HUES48 (cell line): ENCODE data around the gene STAG1.
"Not testable (repeated sequence)": the region's sequence is repeated elsewhere in the genome, so short reads cannot be mapped to it uniquely, and the experiment has no call there.

Source experiments
- H3K27ac ChIP-seq: one replicate; pipeline ENCODE4 v1.7.0; 2013; ENCODE audit warnings: low read depth, low read length, inconsistent platforms
- H3K27me3 ChIP-seq: 2 replicates; pipeline ENCODE4 v1.6.1; 2013; ENCODE audit warnings: mild to moderate bottlenecking, low read length; ENCODE audit not compliant: control insufficient read depth, insufficient read depth
- H3K36me3 ChIP-seq: 2 replicates; pipeline ENCODE4 v1.6.1; 2013; ENCODE audit warnings: low read length; ENCODE audit not compliant: control insufficient read depth, insufficient read depth
- H3K4me1 ChIP-seq: 2 replicates; pipeline ENCODE4 v1.6.1; 2013; ENCODE audit warnings: mild to moderate bottlenecking, low read length; ENCODE audit not compliant: control insufficient read depth, insufficient read depth
- H3K4me3 ChIP-seq: 2 replicates; pipeline ENCODE4 v1.5.1; 2013; ENCODE audit warnings: mild to moderate bottlenecking, low read depth, low read length
- H3K9ac ChIP-seq: 2 replicates; pipeline ENCODE4 v1.6.1; 2013; ENCODE audit warnings: mild to moderate bottlenecking, low read depth, low read length, moderate library complexity
- H3K9me3 ChIP-seq: 2 replicates; pipeline ENCODE4 v1.6.1; 2013; ENCODE audit warnings: low read length; ENCODE audit not compliant: control insufficient read depth, insufficient read depth

STAG1 gene

DNA sequence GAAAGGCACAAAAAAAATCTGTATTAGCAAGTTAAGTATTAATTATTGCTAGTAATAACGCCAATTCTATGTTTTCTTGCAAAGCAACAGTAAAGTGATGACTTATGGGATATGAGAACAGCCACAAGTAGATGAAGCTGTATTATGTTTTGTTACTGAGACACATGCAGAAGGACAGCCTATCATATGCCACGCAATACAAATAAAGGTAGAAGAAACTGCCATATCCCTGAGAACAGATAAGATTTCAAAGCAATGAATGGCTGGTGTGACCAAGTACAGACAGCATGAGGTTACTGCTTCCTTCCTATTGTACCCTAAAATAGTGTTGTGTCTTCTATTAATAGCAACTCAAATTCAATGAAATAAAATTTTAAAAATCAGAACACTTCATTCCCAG, 26.7 kb downstream of the STAG1 start:
- Histone ChIP-seq H3K36me3 (no peaks in the 10 kb centered on the region), H3K4me1 (peaks cover 21% of the 10 kb centered on the region), H3K9ac (no peak overlapping the region), H3K4me3 (no peak overlapping the region), H3K27ac (no peak overlapping the region), H3K27me3 (no peaks in the 10 kb centered on the region), H3K9me3 (no peaks in the 10 kb centered on the region)

DNA sequence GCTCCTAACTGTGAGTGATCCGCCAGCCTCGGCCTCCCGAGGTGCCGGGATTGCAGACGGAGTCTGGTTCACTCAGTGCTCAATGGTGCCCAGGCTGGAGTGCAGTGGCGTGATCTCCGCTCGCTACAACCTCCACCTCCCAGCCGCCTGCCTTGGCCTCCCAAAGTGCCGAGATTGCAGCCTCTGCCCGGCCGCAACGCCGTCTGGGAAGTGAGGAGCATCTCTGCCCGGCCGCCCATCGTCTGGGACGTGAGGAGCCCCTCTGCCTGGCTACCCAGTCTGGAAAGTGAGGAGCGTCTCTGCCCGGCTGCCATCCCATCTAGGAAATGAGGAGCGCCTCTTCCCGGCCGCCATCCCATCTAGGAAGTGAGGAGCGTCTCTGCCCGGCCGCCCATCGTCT, 29.3 kb downstream of the STAG1 start:
- H3K27ac ChIP-seq, H3K36me3 ChIP-seq, H3K27me3 ChIP-seq, H3K4me3 ChIP-seq, H3K9me3 ChIP-seq, H3K4me1 ChIP-seq, H3K9ac ChIP-seq: not testable (repeated sequence)

DNA sequence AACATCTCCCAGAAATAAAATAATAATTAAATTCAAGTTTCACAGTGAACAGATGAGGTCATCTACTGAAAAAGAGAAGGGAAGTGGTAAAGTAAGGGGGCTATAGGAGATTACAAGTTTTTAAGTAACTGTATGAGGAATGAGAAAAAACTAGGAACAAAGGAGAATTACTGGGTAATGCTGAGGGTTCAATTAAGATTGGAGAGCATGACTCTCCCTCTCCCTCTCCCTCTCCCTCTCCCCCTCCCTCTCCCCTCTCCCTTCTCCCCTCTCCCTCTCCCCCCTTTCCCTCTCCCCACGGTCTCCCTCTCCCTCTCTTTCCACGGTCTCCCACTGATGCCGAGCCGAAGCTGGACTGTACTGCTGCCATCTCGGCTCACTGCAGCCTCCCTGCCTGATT, 29.8 kb downstream of the STAG1 start:
- H3K4me1 ChIP-seq, H3K4me3 ChIP-seq, H3K27ac ChIP-seq: not testable (repeated sequence)

DNA sequence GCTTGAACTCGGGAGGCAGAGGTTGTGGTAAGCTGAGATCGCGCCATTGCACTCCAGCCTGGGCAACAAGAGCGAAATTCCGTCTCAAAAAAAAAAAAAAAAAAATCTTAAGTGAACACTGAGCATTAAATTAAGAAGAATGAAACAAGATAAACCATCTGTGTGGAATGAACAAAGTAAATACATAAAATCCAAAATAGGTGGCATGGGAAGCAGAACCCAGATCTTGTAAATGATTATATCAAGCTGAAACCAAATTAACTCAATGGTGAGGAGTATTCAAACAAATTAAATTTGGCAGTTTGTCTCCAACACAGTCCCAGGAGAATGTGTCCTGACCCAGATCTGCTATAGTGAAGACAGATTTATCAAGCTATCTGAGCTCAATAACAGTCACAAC, 32.1 kb downstream of the STAG1 start:
- no peak overlapping the region for H3K27ac ChIP-seq
- peaks cover 5% of the 10 kb centered on the region for H3K4me1 ChIP-seq
- H3K9me3 ChIP-seq = no peaks in the 10 kb centered on the region
- no peak overlapping the region for H3K9ac ChIP-seq
- H3K27me3 ChIP-seq = no peaks in the 10 kb centered on the region
- no peaks in the 10 kb centered on the region for H3K36me3 ChIP-seq
- no peak overlapping the region for H3K4me3 ChIP-seq

More for the DNA sequence above, 29.8 kb downstream of the STAG1 start:
- not testable (repeated sequence) for H3K27me3 ChIP-seq, H3K9ac ChIP-seq, H3K9me3 ChIP-seq, H3K36me3 ChIP-seq

DNA sequence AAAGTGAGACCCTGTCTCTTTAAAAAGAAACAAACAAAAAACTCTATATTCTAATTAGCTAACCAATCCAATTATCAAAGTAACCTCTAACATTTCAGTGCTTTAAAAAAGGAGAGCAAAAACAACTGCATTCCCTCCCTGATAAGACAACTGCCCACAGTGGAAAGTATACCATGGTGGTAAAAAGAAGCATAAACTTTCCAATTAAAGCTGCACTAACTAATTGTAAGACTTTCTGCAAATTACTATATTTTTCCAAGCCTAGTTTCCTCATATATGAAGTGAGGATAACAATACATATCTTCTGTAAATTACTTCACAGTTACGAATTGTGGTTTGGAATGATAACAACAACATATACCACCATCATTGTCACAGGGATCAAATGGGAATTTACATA, 35.5 kb downstream of the STAG1 start:
- Histone ChIP-seq H3K9me3 (no peaks in the 10 kb centered on the region), H3K27ac (no peak overlapping the region), H3K36me3 (no peaks in the 10 kb centered on the region), H3K4me1 (no peaks in the 10 kb centered on the region), H3K9ac (no peak overlapping the region), H3K4me3 (no peak overlapping the region), H3K27me3 (no peaks in the 10 kb centered on the region)

DNA sequence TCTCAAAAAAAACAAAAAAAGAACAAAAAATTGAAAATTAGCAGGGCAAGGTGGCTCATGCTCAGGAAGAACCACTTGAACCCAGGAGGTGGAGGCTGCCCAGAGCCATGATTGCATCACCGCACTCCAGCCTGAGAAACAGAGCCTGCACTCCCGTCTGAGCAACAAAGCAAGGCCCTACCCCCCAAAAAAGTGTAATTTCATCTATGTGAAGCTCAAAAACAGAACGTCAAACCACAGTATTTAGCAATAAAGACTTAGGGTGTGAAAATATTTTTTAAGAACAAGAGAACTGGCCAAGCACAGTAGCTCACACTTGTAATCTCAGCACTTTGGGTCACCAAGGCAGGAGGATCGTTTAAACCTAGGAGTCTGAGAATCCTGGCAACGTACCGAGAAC, 38.2 kb downstream of the STAG1 start:
- Histone ChIP-seq H3K4me3 (no peak overlapping the region), H3K9ac (no peak overlapping the region), H3K27ac (no peak overlapping the region), H3K36me3 (no peaks in the 10 kb centered on the region), H3K4me1 (no peaks in the 10 kb centered on the region), H3K9me3 (no peaks in the 10 kb centered on the region), H3K27me3 (no peaks in the 10 kb centered on the region)

DNA sequence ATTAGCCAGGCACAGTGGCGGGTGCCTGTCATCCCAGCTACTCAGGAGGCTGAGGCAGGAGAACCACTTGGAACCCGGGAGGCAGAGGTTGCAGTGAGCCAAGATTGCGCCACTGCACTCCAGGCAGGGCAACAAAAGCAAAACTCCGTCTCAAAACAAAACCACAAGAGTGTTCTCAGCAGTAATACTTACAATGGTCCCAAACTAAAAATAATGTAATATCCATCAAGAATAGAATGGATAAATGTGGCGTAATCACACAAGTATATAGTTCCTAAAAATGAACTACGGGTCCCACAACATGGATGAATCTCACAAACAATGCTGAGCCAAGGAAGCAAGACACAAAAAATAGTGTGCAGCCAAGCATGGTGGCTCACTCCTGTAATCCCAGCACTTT, 39.2 kb downstream of the STAG1 start:
- Histone ChIP-seq H3K27me3 (no peaks in the 10 kb centered on the region), H3K9me3 (no peaks in the 10 kb centered on the region), H3K36me3 (no peaks in the 10 kb centered on the region)

DNA sequence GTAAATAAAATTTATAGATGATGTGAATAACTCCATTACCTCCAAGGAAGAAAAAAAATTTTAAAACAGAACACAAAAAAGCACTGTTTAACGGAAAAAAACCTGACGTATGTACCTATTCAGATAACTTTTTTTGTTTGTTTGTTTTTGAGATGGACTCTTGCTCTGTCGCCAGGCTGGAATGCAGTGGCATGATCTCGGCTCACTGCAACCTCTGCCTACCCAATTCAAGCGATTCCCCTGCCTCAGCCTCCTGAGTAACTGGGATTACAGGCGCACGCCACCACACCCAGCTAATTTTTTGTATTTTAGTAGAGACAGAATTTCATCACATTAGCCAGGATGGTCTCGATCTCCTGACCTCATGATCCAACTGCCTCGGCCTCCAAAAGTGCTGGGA, 40.3 kb downstream of the STAG1 start:
- H3K9ac ChIP-seq, H3K27ac ChIP-seq, H3K27me3 ChIP-seq, H3K9me3 ChIP-seq, H3K4me1 ChIP-seq, H3K36me3 ChIP-seq, H3K4me3 ChIP-seq: not testable (repeated sequence)

More for the DNA sequence above, 39.2 kb downstream of the STAG1 start:
- Histone ChIP-seq H3K4me3 (no peak overlapping the region), H3K27ac (no peak overlapping the region), H3K9ac (no peak overlapping the region), H3K4me1 (no peaks in the 10 kb centered on the region)

DNA sequence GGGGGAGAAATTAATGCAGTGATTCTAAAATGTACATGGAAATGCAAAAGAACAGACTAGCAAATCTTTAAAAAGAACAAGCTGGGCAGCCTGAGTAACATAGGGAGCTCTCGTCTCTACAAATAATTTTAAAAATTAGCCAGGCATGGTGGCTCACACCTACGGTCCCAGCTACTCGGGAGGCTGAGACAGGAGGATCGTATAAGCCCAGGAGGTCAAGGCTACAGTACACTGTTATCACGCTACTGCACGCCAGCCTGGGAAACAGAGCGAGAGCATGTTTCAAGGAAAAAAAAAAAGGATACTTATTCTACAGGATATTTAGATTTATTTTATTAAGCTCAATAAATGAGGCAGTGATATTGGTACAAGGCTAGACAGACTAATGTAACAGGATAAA, 40.9 kb downstream of the STAG1 start:
- H3K36me3 ChIP-seq = no peaks in the 10 kb centered on the region
- no peaks in the 10 kb centered on the region for H3K4me1 ChIP-seq
- no peak overlapping the region for H3K27ac ChIP-seq
- no peaks in the 10 kb centered on the region for H3K9me3 ChIP-seq
- H3K4me3 ChIP-seq = no peak overlapping the region
- H3K9ac ChIP-seq = no peak overlapping the region
- no peaks in the 10 kb centered on the region for H3K27me3 ChIP-seq

DNA sequence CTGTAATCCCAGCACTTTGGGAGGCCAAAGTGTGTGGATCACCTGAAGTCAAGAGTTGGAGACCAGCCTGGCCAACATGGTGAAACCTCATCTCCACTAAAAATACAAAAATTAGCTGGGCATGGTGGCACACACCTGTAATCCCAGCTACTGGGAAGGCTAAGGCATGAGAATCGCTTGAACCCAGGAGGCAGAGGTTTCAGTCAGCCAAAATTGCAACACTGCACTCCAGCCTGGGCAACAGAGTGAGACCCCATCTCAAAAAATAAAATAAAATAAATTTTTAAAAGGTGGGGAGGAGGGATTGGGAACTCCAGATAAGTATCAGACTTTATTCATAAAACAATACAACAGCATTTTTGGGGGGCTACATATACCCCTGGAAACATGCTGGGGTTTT, 42.4 kb downstream of the STAG1 start:
- not testable (repeated sequence) for H3K4me1 ChIP-seq, H3K9ac ChIP-seq, H3K36me3 ChIP-seq, H3K4me3 ChIP-seq, H3K9me3 ChIP-seq, H3K27me3 ChIP-seq, H3K27ac ChIP-seq

DNA sequence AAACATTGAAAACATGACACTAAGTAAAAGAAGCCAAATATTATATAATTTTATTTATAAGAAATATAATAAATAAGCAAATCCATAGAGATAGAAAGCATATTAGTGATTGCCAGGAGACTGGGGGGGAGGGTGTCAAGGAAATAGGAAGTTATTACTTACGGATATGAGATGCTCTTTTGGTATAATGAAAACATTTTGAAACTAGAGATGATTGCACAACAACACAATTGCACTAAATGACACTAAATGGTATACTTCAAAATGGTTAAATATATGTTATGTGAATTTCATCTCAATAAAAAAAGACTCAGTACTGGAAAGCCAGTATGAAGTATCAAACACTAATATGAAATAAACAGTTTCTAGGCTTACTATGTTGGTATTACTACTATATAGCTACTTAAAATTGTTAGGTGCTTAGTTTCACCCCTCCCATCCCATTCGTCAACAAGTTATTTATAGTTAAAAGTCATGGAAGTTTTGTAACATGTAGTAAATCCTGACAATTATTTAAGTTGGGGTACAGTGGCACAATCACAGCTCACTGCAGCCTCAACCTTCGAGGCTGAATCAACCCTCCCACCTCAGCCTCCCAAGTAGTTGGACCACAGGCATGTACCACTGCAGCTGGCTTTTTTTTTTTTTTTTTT, 43.7 kb downstream of the STAG1 start:
- H3K27ac ChIP-seq = no peak overlapping the region
- no peaks in the 10 kb centered on the region for H3K36me3 ChIP-seq
- no peak overlapping the region for H3K4me3 ChIP-seq
- no peaks in the 10 kb centered on the region for H3K27me3 ChIP-seq
- H3K9ac ChIP-seq = no peak overlapping the region
- H3K4me1 ChIP-seq = no peaks in the 10 kb centered on the region
- no peaks in the 10 kb centered on the region for H3K9me3 ChIP-seq

DNA sequence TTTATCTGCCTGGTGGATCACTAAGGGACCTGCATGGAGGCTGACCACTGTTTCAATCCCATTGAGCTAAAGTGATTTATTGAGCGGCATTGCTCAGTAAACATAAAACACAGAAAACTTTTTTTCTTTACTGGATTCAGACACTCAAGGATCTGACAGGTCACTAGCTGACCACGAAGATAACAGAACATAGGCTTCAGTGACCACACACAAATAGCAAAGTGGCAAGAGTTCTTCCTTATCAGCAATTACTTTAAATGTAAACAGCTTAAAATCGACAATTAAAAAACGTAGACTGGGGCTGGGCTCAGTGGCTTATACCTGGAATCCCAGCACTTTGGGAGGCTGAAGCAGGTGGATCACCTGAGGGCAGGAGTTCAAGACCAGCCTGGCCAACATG, 48.7 kb downstream of the STAG1 start:
- peaks cover 15% of the 10 kb centered on the region for H3K4me1 ChIP-seq
- no peaks in the 10 kb centered on the region for H3K9me3 ChIP-seq
- H3K27me3 ChIP-seq = no peaks in the 10 kb centered on the region
- H3K27ac ChIP-seq = no peak overlapping the region
- H3K36me3 ChIP-seq = no peaks in the 10 kb centered on the region
- H3K4me3 ChIP-seq = no peak overlapping the region
- no peak overlapping the region for H3K9ac ChIP-seq
